AG09319 (cell line): Measurements from ENCODE around the gene ZDHHC22.

Experiments used
- DNase-seq: peaks from one replicate; pipeline ENCODE4 v3.0.0-alpha.2; 2010; ENCODE audit warnings: low read depth; ENCODE audit errors: extremely low read depth
- TF ChIP-seq, protein P1 (sequence below): IDR thresholded peaks from 2 replicates; pipeline ENCODE4 v1.5.1; 2011; ENCODE audit warnings: low read depth, mild to moderate bottlenecking, inconsistent platforms, low read length, moderate library complexity

ZDHHC22 gene

DNA sequence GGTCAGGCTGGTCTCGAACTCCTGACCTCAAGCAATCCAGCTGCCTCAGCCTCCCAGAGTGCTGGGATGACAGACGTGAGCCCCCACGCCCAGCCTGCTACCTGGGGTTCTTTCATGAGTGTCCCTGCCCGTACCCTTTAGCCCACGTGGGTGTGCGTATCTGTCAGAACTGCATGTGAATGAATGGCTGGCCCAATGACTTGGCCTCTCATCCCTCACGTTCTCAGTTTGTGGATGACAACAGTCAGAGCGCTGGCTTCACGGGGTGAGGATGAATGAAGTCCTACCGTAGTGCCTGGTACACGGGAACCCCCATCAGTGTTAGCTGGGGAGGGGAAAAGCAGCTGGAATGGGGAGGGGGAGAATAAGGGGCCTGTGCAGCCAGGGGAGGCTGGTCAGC, 16.1 kb upstream of the ZDHHC22 start:
- TF ChIP-seq, protein P1, sequence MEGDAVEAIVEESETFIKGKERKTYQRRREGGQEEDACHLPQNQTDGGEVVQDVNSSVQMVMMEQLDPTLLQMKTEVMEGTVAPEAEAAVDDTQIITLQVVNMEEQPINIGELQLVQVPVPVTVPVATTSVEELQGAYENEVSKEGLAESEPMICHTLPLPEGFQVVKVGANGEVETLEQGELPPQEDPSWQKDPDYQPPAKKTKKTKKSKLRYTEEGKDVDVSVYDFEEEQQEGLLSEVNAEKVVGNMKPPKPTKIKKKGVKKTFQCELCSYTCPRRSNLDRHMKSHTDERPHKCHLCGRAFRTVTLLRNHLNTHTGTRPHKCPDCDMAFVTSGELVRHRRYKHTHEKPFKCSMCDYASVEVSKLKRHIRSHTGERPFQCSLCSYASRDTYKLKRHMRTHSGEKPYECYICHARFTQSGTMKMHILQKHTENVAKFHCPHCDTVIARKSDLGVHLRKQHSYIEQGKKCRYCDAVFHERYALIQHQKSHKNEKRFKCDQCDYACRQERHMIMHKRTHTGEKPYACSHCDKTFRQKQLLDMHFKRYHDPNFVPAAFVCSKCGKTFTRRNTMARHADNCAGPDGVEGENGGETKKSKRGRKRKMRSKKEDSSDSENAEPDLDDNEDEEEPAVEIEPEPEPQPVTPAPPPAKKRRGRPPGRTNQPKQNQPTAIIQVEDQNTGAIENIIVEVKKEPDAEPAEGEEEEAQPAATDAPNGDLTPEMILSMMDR, result no peak
- DNase-seq, result no peak

DNA sequence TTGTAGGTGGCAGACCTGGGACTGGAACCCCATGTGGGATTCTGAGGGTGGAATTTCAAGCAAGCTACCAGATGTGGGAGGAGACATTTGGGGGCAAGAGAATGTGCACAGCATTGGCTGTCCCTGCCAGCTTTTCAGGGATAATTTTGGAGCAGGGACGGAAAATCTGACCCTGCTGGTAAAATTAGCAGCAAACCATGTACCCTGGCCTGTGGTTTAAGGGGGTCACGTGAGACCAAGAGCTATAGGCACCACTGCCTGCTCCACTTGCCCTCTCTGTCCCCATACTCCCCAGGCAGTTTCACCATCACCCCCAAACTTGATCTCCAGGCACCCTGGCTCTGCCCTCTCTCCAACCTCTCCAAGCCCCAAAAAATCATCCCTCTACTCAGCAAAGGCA, 13.5 kb upstream of the ZDHHC22 start:
- DNase-seq, result no peak
- TF ChIP-seq, protein P1, result no peak

DNA sequence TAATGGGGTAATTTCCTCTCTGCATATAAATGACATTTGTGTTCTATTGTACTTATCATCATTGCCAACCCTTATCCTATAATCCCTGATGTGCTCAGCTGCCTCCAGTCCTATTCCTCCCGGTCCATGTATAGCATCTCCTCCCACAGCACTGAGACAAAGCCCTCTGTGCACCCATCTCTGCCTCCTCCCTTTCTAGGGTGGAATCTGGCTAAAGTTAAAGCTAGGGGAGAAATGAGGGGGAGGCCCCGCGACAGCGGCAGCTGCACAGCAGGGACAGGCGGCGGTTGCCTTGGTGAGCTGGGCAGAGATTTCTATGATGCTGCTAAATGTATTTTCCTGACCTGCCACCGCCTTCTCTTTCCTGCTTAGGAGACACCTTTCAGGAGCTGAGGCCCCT, 12.8 kb upstream of the ZDHHC22 start:
- no peak for DNase-seq

DNA sequence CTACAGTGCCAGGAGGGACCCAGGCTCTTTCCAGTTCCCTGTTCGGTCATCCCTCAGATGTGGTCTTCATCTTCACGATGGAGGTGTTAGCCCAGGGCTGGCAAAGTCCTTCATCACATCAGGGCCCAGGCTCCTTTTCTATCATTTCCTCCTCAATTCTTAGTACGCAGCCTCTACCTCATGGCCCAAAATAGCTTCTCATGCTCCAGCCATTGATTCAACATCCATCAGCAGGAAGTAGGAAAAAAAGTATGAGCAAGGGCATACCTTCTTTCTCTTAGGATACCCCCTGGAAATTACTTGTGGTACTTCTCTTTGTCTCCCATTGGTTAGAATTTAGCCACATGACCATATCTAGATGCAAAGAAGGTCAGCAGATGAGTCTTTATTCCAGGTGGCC, 12.2 kb upstream of the ZDHHC22 start:
- DNase-seq, result no peak
- TF ChIP-seq, protein P1, result no peak

More for the DNA sequence above, 12.8 kb upstream of the ZDHHC22 start:
- TF ChIP-seq, protein P1, result no peak

DNA sequence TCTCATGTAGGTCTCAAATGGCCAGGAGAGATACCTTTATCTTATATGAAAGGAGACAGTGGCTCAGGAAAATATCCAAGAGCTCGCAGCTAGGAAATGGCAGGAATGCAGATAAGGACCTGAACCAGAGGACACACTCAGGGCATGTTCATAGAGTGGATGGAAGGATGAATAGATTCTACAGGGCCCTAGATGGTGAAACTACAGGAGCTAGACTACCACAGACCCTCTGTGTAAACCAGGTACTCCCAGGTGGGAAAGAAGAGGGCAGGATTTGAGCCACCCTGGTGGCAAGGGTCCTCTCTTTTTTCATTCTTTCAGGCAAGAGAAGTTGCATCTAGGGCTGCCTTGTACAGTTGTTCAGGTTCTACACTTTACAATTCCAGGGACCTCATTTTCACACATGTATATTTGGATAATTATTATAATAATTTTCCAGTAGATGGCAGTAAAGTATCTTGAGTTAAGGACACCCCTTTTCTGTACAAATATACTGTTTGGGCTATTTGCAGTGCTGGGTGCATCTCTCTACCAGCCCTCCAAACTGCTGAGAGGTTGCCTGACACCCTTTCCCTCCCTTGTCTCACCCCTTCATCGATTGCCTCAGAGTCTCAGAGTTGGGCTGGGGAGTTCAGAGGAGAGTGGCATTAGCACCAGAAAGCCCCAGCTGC, 10.5 kb upstream of the ZDHHC22 start:
- no peak for DNase-seq
- TF ChIP-seq, protein P1, result no peak; the same call in 1 of the 2 replicates

DNA sequence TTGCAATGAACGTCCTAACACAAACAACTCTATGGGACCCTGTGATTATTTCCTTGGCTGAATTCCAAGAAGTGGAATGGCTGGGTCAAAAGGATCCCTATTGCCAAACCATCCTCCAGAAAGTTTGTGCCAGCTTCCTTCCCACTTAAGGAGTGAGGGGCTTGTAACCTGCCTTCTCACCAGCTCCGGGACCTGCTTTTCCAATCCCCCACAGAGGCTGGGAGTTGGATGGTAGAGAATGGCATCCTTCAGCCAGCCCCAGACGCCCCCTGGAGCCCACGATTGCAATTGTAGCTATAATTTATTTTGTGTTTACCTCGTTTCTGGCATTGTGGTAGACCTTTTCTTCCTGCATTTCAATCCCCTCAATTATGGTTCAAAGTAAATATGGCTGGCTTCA, 9.7 kb upstream of the ZDHHC22 start:
- TF ChIP-seq, protein P1, result peak; percentile 46
- no peak for DNase-seq

DNA sequence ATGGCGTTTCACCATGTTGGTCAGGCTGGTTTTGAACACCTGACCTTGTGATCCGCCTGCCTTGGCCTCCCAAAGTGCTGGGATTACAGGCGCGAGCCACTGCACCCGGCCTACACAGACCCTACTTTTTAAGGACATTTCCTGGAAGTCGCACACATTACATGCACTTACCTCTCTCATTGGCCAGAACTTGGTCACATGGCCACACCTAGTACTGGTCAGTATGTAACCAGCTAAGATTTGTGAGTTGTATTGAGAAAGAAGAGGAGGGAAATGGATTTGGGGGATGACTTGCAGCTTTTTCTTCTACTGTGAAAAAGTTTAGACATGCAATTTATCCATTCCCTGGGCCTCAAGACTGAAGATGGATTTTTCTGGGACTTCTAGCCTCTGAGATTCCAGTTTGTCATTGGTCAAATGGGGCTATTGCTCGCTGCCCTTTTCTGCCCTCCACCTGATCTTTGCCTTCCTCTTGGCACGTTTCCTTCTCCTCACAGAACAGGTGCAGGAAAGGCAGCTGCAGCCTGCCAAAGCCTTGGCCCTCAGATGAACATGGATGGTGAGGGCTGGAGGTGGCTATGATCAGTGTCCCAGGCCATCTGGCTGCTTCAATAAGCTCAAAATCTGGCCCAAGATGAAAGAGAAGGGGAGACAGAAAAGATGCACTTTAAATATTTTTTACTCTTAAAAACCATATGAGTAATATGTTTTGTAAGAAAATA, 7.1 kb upstream of the ZDHHC22 start:
- DNase-seq, result no peak
- TF ChIP-seq, protein P1, result no peak
